ENCODE data around the gene KIR2DL3. TPM values are rescaled to one million over a fixed set of nuclear protein-coding genes. Genes with fewer than 3 reads are reported as not detected.

Gene KIR2DL3
- total RNA-seq, 2 donors from 2014 or later: not detected

GRCh38 chr19:54728167-54728566, 10.1 kb upstream of the KIR2DL3 start:
- H3K27ac ChIP-seq (ENCODE audit: low read depth, low read length): no peak overlapping the region
- no peak overlapping the region for H3K4me3 ChIP-seq (ENCODE audit: low read length)
- H3K36me3 Mint-ChIP-seq (ENCODE audit: low read depth): peaks cover 2% of the 10 kb centered on the region
- H3K9me3 ChIP-seq (ENCODE audit: control insufficient read depth, low read length): peaks cover 63% of the 10 kb centered on the region
- 32% methylated on average over 3 of the region's 3 CpGs; no CpG with 5 or more reads in 1 of the 2 experiments for WGBS, 2 experiments (ENCODE audit: insufficient coverage in 1 of 2, insufficient read length in 1 of 2)
- no peaks in the 10 kb centered on the region for H3K27me3 Mint-ChIP-seq (ENCODE audit: insufficient read depth)
- peaks cover 95% of the 10 kb centered on the region for H3K9me3 Mint-ChIP-seq
- no peak for TF ChIP-seq CTCF (conservative IDR thresholded peaks at IDR 0.05)
- H3K4me3 Mint-ChIP-seq: no peak overlapping the region
- H3K27ac Mint-ChIP-seq: no peak overlapping the region
- H3K27me3 ChIP-seq (ENCODE audit: control insufficient read depth, insufficient read depth, low read length, poor library complexity, severe bottlenecking): no peaks in the 10 kb centered on the region
- H3K36me3 ChIP-seq (ENCODE audit: control insufficient read depth, insufficient read depth, low read length): no peaks in the 10 kb centered on the region
- DNase-seq: no peak
- H3K4me1 Mint-ChIP-seq: no peaks in the 10 kb centered on the region
- H3K9ac ChIP-seq (ENCODE audit: extremely low read depth, low read length, poor library complexity, severe bottlenecking): no peak overlapping the region
- no peaks in the 10 kb centered on the region for H3K4me1 ChIP-seq (ENCODE audit: control insufficient read depth, insufficient read depth, low read length)

- H3K27me3 ChIP-seq (ENCODE audit: control insufficient read depth, insufficient read depth, low read length, poor library complexity, severe bottlenecking): no peaks in the 10 kb centered on the region
- Mint-ChIP-seq H3K9me3 (peaks cover 96% of the 10 kb centered on the region), H3K36me3 (ENCODE audit: low read depth) (peaks cover 2% of the 10 kb centered on the region), H3K27ac (no peak overlapping the region), H3K4me1 (no peaks in the 10 kb centered on the region), H3K27me3 (ENCODE audit: insufficient read depth) (no peaks in the 10 kb centered on the region), H3K4me3 (no peak overlapping the region)
- no peak for TF ChIP-seq CTCF (conservative IDR thresholded peaks at IDR 0.05)
- H3K4me1 ChIP-seq (ENCODE audit: control insufficient read depth, insufficient read depth, low read length): no peaks in the 10 kb centered on the region
- H3K4me3 ChIP-seq (ENCODE audit: low read length): no peak overlapping the region
- peaks cover 60% of the 10 kb centered on the region for H3K9me3 ChIP-seq (ENCODE audit: control insufficient read depth, low read length)
- H3K9ac ChIP-seq (ENCODE audit: extremely low read depth, low read length, poor library complexity, severe bottlenecking): no peak overlapping the region
- H3K36me3 ChIP-seq (ENCODE audit: control insufficient read depth, insufficient read depth, low read length): no peaks in the 10 kb centered on the region
- 72 to 77% methylated on average over 7 to 14 of the region's 15 CpGs for WGBS, 2 experiments (ENCODE audit: insufficient coverage in 1 of 2, insufficient read length in 1 of 2)
- DNase-seq: no peak
- H3K27ac ChIP-seq (ENCODE audit: low read depth, low read length): no peak overlapping the region
Observed at GRCh38 chr19:54729416-54730188, 8.7 kb upstream of the KIR2DL3 start.

- Mint-ChIP-seq H3K27ac (no peak overlapping the region), H3K4me1 (no peaks in the 10 kb centered on the region), H3K36me3 (ENCODE audit: low read depth) (peaks cover 6% of the 10 kb centered on the region), H3K9me3 (peaks cover 96% of the 10 kb centered on the region), H3K27me3 (ENCODE audit: insufficient read depth) (no peaks in the 10 kb centered on the region), H3K4me3 (no peak overlapping the region)
- Histone ChIP-seq H3K9ac (ENCODE audit: extremely low read depth, low read length, poor library complexity, severe bottlenecking) (no peak overlapping the region), H3K4me3 (ENCODE audit: low read length) (no peak overlapping the region), H3K27me3 (ENCODE audit: control insufficient read depth, insufficient read depth, low read length, poor library complexity, severe bottlenecking) (no peaks in the 10 kb centered on the region), H3K9me3 (ENCODE audit: control insufficient read depth, low read length) (peaks cover 55% of the 10 kb centered on the region), H3K27ac (ENCODE audit: low read depth, low read length) (no peak overlapping the region), H3K36me3 (ENCODE audit: control insufficient read depth, insufficient read depth, low read length) (no peaks in the 10 kb centered on the region), H3K4me1 (ENCODE audit: control insufficient read depth, insufficient read depth, low read length) (no peaks in the 10 kb centered on the region)
- WGBS, 2 experiments (ENCODE audit: insufficient coverage in 1 of 2, insufficient read length in 1 of 2): 45 to 58% methylated on average over 7 to 8 of the region's 8 CpGs
- no peak for DNase-seq
- no peak for TF ChIP-seq CTCF (conservative IDR thresholded peaks at IDR 0.05)
Observed at GRCh38 chr19:54731191-54731590, 7.1 kb upstream of the KIR2DL3 start.
